IPS-18a (cell line): ENCODE data around the gene CNTRL.

Source experiments
- H3K27ac ChIP-seq: one replicate; pipeline ENCODE4 v1.5.1; 2013; ENCODE audit warnings: low read length
- H3K27me3 ChIP-seq: one replicate; pipeline ENCODE4 v1.6.1; 2013; ENCODE audit warnings: mild to moderate bottlenecking, low read length; ENCODE audit not compliant: control insufficient read depth, insufficient read depth
- H3K36me3 ChIP-seq: one replicate; pipeline ENCODE4 v1.6.1; 2013; ENCODE audit warnings: low read depth, low read length; ENCODE audit not compliant: control insufficient read depth
- H3K4me1 ChIP-seq: one replicate; pipeline ENCODE4 v1.6.1; 2013; ENCODE audit warnings: low read depth, low read length; ENCODE audit not compliant: control insufficient read depth
- H3K4me3 ChIP-seq: one replicate; pipeline ENCODE4 v1.5.1; 2013; ENCODE audit warnings: low read length
- H3K9ac ChIP-seq: one replicate; pipeline ENCODE4 v1.6.1; 2013; ENCODE audit warnings: mild to moderate bottlenecking, low read length, moderate library complexity
- H3K9me3 ChIP-seq: one replicate; pipeline ENCODE4 v1.6.1; 2013; ENCODE audit warnings: low read depth, low read length; ENCODE audit not compliant: control insufficient read depth

Gene CNTRL

GRCh38 chr9:121183666-121184423 lies 109.1 kb downstream of the CNTRL start:
- Histone ChIP-seq H3K4me3 (no peak overlapping the region), H3K27me3 (no peaks in the 10 kb centered on the region), H3K36me3 (peaks cover 39% of the 10 kb centered on the region), H3K9ac (no peak overlapping the region), H3K9me3 (no peaks in the 10 kb centered on the region), H3K4me1 (no peaks in the 10 kb centered on the region), H3K27ac (no peak overlapping the region)

- Histone ChIP-seq H3K9ac (no peak overlapping the region), H3K27ac (no peak overlapping the region), H3K4me3 (no peak overlapping the region), H3K9me3 (no peaks in the 10 kb centered on the region), H3K27me3 (no peaks in the 10 kb centered on the region), H3K4me1 (no peaks in the 10 kb centered on the region), H3K36me3 (peaks cover 38% of the 10 kb centered on the region)
Measured at GRCh38 chr9:121184463-121184862, 109.7 kb downstream of the CNTRL start.

GRCh38 chr9:121185178-121185745 lies 110.5 kb downstream of the CNTRL start:
- no peak overlapping the region for H3K9ac ChIP-seq
- no peaks in the 10 kb centered on the region for H3K27me3 ChIP-seq
- H3K27ac ChIP-seq: no peak overlapping the region
- no peaks in the 10 kb centered on the region for H3K9me3 ChIP-seq
- H3K36me3 ChIP-seq: peaks cover 33% of the 10 kb centered on the region
- no peak overlapping the region for H3K4me3 ChIP-seq
- no peaks in the 10 kb centered on the region for H3K4me1 ChIP-seq

GRCh38 chr9:121185774-121186403 lies 111.1 kb downstream of the CNTRL start:
- Histone ChIP-seq H3K36me3 (peaks cover 27% of the 10 kb centered on the region), H3K27ac (no peak overlapping the region), H3K4me1 (no peaks in the 10 kb centered on the region)

GRCh38 chr9:121187636-121188305 lies 113.0 kb downstream of the CNTRL start:
- no peaks in the 10 kb centered on the region for H3K4me1 ChIP-seq
- no peak overlapping the region for H3K4me3 ChIP-seq
- no peak overlapping the region for H3K27ac ChIP-seq
- H3K9me3 ChIP-seq: no peaks in the 10 kb centered on the region
- H3K36me3 ChIP-seq: peaks cover 15% of the 10 kb centered on the region
- no peaks in the 10 kb centered on the region for H3K27me3 ChIP-seq
- no peak overlapping the region for H3K9ac ChIP-seq

More at GRCh38 chr9:121185774-121186403, 111.1 kb downstream of the CNTRL start:
- Histone ChIP-seq H3K4me3 (no peak overlapping the region), H3K27me3 (no peaks in the 10 kb centered on the region), H3K9me3 (no peaks in the 10 kb centered on the region), H3K9ac (no peak overlapping the region)

DNA sequence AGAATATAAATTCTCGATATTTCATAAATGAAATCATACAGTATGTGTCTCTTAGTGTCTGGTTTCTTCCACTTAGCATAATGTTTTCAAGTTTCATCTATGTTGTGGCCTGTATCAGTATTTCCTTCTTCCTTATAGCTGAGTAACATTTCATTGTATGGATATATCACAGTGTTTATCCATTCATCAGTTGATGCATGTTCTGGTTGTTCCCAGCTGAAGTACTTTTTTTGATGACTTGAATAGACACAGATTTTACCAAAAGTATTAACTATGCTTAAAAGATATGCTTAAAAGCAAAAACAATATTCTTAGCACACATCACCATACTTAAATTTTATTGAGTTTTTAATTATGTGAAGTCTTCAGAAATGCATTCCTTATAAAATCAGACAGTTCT lies 114.3 kb downstream of the CNTRL start:
- Histone ChIP-seq H3K4me1 (peaks cover 5% of the 10 kb centered on the region), H3K9ac (no peak overlapping the region), H3K9me3 (no peaks in the 10 kb centered on the region), H3K36me3 (peaks cover 11% of the 10 kb centered on the region), H3K27me3 (no peaks in the 10 kb centered on the region), H3K4me3 (no peak overlapping the region), H3K27ac (no peak overlapping the region)

GRCh38 chr9:121189660-121190059 lies 114.9 kb downstream of the CNTRL start:
- Histone ChIP-seq H3K4me1 (peaks cover 5% of the 10 kb centered on the region), H3K9me3 (no peaks in the 10 kb centered on the region), H3K36me3 (peaks cover 11% of the 10 kb centered on the region), H3K27ac (no peak overlapping the region), H3K9ac (no peak overlapping the region), H3K27me3 (no peaks in the 10 kb centered on the region), H3K4me3 (no peak overlapping the region)

- no peaks in the 10 kb centered on the region for H3K9me3 ChIP-seq
- H3K9ac ChIP-seq: no peak overlapping the region
- H3K36me3 ChIP-seq: peaks cover 4% of the 10 kb centered on the region
- peaks cover 11% of the 10 kb centered on the region for H3K4me1 ChIP-seq
- no peak overlapping the region for H3K4me3 ChIP-seq
- no peaks in the 10 kb centered on the region for H3K27me3 ChIP-seq
- no peak overlapping the region for H3K27ac ChIP-seq
Measured at GRCh38 chr9:121191235-121191634, 116.5 kb downstream of the CNTRL start.

DNA sequence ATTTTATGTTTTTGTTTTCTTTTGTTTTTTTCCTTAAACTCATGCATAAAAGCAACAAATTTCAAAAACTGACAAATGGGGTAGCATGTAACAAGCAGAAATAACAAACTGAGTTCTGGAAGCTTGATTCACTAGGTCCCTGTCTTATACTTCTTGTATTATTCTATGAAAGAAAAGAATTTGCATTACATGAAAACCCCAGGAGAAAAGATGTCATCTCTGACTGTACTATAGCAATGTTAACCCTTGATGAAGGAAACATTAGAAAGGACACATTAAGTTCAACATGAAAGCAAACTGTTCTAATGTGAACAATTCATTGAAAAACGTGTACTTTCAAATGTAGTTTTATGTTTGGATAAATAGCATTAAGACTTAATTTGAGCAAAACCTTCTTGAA lies 117.8 kb downstream of the CNTRL start:
- H3K9ac ChIP-seq: no peak overlapping the region
- peaks cover 11% of the 10 kb centered on the region for H3K4me1 ChIP-seq
- no peaks in the 10 kb centered on the region for H3K27me3 ChIP-seq
- no peak overlapping the region for H3K27ac ChIP-seq
- no peak overlapping the region for H3K4me3 ChIP-seq
- no peaks in the 10 kb centered on the region for H3K9me3 ChIP-seq
- H3K36me3 ChIP-seq: no peaks in the 10 kb centered on the region

DNA sequence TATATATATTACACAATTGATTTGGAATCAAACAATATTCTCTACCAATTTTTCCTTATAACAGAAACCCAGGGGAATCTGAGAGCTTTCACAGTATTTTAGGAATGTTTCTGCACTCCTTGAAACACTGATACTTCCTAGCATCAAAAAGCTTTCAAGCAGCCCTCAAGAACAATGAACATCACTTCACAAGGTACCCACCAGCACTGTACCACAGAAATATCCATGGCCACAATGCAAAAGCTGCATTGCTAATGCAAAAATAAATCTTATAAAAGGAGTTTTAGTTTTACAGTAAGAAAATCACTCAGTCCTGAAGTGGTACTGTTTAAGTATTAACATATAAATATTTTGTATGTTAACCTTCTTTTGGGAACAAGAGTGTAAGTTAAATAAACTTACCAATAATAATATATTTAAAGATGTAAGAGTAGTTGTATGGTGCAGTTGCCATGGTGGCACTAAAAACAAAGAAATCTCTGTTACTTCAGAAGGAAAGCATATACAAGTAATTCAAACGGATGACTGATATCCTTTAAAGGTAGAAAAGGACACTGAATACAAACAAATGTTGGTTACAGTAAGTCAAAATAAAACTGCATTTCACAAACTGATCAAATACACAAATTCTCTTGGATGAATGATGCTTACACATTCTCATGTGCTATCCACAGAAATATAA lies 118.3 kb downstream of the CNTRL start:
- Histone ChIP-seq H3K4me3 (no peak overlapping the region), H3K36me3 (no peaks in the 10 kb centered on the region), H3K4me1 (peaks cover 11% of the 10 kb centered on the region), H3K27me3 (no peaks in the 10 kb centered on the region), H3K9me3 (no peaks in the 10 kb centered on the region), H3K27ac (no peak overlapping the region), H3K9ac (no peak overlapping the region)

- no peak overlapping the region for H3K9ac ChIP-seq
- no peaks in the 10 kb centered on the region for H3K27me3 ChIP-seq
- H3K36me3 ChIP-seq: no peaks in the 10 kb centered on the region
- no peaks in the 10 kb centered on the region for H3K9me3 ChIP-seq
- H3K4me3 ChIP-seq: no peak overlapping the region
- H3K4me1 ChIP-seq: peaks cover 14% of the 10 kb centered on the region
- H3K27ac ChIP-seq: no peak overlapping the region
Measured at GRCh38 chr9:121194730-121195129, 120.0 kb downstream of the CNTRL start.
